H1 (cell line): ENCODE results near the gene CPT1A. TPM values are rescaled to one million over a fixed set of nuclear protein-coding genes. Genes with fewer than 3 reads are reported as not detected.

Experiments used
- ASH2L ChIP-seq: fragments of 200-600, 300-600 bp; sonication (generic); IDR thresholded peaks from one replicate; pipeline ENCODE4 v1.7.1; 2017; ENCODE audit warnings: low read length
- CHD2 ChIP-seq: IDR thresholded peaks from 2 replicates; pipeline ENCODE4 v1.6.1; 2012; ENCODE audit warnings: low read length, improper control_type of control experiment
- NANOG ChIP-seq: IDR thresholded peaks from 2 replicates; pipeline ENCODE4 v1.6.1; 2011; ENCODE audit warnings: low read length, low read depth, mild to moderate bottlenecking, inconsistent platforms; ENCODE audit not compliant: insufficient read depth, poor library complexity, severe bottlenecking
- SP1 ChIP-seq: IDR thresholded peaks from 2 replicates; pipeline ENCODE4 v1.6.1; 2011; ENCODE audit warnings: low read depth, low read length
- polyA plus RNA-seq, 7 experiments: library from polyadenylated mRNA; depleted of rRNA in 3 of 7; stranded (reverse) in 5 of 7; unstranded in 2 of 7; fragments of >200 nt in 5 of 7; fragments of 200-250 nt in 2 of 7; gene quantifications; 1 replicate in 5 of 7; 2 replicates in 1 of 7; 4 replicates in 1 of 7; pipeline versions ENCODE4 v1.2.1 to v1.2.3, GENCODE V29; 2011 to 2013; ENCODE audit warnings: missing spikeins in 2 of 7, mixed read lengths in 2 of 7
- total RNA-seq: library from RNA; stranded (reverse); fragmentation: NEBNext Ultra II Directional; extraction: Animal tissue kit (Norgen Biotek cat#: 25700); gene quantifications from 2 replicates; pipeline ENCODE4 v1.2.1, GENCODE V29; 2021
- TF ChIP-seq, protein P1 (sequence below): fragments of 300-600 bp; sonication (generic); IDR thresholded peaks from 2 replicates; pipeline ENCODE4 v1.7.1; 2012; ENCODE audit warnings: low read length, moderate library complexity, mild to moderate bottlenecking, inconsistent platforms; ENCODE audit not compliant: insufficient replicate concordance

The CPT1A gene
- total and polyA plus RNA-seq, 2 of the 8 experiments (the other 6 are each of a cell fraction or from before 2014, with no cell fraction given): 2.9 to 12.2 TPM

- TF ChIP-seq, protein P1, sequence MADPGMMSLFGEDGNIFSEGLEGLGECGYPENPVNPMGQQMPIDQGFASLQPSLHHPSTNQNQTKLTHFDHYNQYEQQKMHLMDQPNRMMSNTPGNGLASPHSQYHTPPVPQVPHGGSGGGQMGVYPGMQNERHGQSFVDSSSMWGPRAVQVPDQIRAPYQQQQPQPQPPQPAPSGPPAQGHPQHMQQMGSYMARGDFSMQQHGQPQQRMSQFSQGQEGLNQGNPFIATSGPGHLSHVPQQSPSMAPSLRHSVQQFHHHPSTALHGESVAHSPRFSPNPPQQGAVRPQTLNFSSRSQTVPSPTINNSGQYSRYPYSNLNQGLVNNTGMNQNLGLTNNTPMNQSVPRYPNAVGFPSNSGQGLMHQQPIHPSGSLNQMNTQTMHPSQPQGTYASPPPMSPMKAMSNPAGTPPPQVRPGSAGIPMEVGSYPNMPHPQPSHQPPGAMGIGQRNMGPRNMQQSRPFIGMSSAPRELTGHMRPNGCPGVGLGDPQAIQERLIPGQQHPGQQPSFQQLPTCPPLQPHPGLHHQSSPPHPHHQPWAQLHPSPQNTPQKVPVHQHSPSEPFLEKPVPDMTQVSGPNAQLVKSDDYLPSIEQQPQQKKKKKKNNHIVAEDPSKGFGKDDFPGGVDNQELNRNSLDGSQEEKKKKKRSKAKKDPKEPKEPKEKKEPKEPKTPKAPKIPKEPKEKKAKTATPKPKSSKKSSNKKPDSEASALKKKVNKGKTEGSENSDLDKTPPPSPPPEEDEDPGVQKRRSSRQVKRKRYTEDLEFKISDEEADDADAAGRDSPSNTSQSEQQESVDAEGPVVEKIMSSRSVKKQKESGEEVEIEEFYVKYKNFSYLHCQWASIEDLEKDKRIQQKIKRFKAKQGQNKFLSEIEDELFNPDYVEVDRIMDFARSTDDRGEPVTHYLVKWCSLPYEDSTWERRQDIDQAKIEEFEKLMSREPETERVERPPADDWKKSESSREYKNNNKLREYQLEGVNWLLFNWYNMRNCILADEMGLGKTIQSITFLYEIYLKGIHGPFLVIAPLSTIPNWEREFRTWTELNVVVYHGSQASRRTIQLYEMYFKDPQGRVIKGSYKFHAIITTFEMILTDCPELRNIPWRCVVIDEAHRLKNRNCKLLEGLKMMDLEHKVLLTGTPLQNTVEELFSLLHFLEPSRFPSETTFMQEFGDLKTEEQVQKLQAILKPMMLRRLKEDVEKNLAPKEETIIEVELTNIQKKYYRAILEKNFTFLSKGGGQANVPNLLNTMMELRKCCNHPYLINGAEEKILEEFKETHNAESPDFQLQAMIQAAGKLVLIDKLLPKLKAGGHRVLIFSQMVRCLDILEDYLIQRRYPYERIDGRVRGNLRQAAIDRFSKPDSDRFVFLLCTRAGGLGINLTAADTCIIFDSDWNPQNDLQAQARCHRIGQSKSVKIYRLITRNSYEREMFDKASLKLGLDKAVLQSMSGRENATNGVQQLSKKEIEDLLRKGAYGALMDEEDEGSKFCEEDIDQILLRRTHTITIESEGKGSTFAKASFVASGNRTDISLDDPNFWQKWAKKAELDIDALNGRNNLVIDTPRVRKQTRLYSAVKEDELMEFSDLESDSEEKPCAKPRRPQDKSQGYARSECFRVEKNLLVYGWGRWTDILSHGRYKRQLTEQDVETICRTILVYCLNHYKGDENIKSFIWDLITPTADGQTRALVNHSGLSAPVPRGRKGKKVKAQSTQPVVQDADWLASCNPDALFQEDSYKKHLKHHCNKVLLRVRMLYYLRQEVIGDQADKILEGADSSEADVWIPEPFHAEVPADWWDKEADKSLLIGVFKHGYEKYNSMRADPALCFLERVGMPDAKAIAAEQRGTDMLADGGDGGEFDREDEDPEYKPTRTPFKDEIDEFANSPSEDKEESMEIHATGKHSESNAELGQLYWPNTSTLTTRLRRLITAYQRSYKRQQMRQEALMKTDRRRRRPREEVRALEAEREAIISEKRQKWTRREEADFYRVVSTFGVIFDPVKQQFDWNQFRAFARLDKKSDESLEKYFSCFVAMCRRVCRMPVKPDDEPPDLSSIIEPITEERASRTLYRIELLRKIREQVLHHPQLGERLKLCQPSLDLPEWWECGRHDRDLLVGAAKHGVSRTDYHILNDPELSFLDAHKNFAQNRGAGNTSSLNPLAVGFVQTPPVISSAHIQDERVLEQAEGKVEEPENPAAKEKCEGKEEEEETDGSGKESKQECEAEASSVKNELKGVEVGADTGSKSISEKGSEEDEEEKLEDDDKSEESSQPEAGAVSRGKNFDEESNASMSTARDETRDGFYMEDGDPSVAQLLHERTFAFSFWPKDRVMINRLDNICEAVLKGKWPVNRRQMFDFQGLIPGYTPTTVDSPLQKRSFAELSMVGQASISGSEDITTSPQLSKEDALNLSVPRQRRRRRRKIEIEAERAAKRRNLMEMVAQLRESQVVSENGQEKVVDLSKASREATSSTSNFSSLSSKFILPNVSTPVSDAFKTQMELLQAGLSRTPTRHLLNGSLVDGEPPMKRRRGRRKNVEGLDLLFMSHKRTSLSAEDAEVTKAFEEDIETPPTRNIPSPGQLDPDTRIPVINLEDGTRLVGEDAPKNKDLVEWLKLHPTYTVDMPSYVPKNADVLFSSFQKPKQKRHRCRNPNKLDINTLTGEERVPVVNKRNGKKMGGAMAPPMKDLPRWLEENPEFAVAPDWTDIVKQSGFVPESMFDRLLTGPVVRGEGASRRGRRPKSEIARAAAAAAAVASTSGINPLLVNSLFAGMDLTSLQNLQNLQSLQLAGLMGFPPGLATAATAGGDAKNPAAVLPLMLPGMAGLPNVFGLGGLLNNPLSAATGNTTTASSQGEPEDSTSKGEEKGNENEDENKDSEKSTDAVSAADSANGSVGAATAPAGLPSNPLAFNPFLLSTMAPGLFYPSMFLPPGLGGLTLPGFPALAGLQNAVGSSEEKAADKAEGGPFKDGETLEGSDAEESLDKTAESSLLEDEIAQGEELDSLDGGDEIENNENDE: no peak
- TF ChIP-seq NANOG (no peak), ASH2L (no peak), SP1 (no peak), CHD2 (no peak)
Observed at GRCh38 chr11:68709062-68709461, 132.7 kb downstream of the CPT1A start (continued).
